Lung (tissue), 12 donors: ENCODE measurements around the gene DICER1. TPM values are rescaled to one million over a fixed set of nuclear protein-coding genes. Genes with fewer than 3 reads are reported as not detected.

Experiments
- ATAC-seq: fragments of 200-7000 bp; cut with Tn5 transposase; one replicate; pipeline ENCODE4 v1.9.1; 2020; ENCODE audit warnings: moderate number of reproducible peaks; ENCODE audit not compliant: insufficient read depth, low FRiP score
- DNase-seq, 3 donors: peaks; one replicate each; pipeline ENCODE4 v3.0.0-alpha.2; 2013 to 2017
- H3K27ac ChIP-seq, 2 donors: one replicate each; pipeline ENCODE4 v1.5.1; 2013; ENCODE audit warnings: mild to moderate bottlenecking in 2 of 2, moderate library complexity in 2 of 2, control low read depth in 1 of 2, inconsistent platforms in 1 of 2, low read depth in 1 of 2, low read length in 1 of 2
- H3K27me3 ChIP-seq, 3 donors: one replicate each; pipeline ENCODE4 v1.5.1; 2013; ENCODE audit warnings: low read length in 2 of 3; ENCODE audit not compliant: control insufficient read depth in 3 of 3, insufficient read depth in 3 of 3
- H3K36me3 ChIP-seq, 4 donors: one replicate each; pipeline ENCODE4 v1.5.1; 2013; ENCODE audit warnings: low read length in 4 of 4, mild to moderate bottlenecking in 1 of 4, moderate library complexity in 1 of 4; ENCODE audit not compliant: control insufficient read depth in 4 of 4, insufficient read depth in 4 of 4
- H3K4me1 ChIP-seq, 5 donors: one replicate each; pipeline ENCODE4 v1.5.1; 2013; ENCODE audit warnings: low read length in 5 of 5, mild to moderate bottlenecking in 2 of 5, moderate library complexity in 1 of 5; ENCODE audit not compliant: control insufficient read depth in 5 of 5, insufficient read depth in 5 of 5
- H3K4me3 ChIP-seq: one replicate; pipeline ENCODE4 v1.5.1; 2013; ENCODE audit warnings: mild to moderate bottlenecking, control low read depth, moderate library complexity
- H3K9ac ChIP-seq, 2 donors: one replicate each; pipeline ENCODE4 v1.5.1; 2013; ENCODE audit warnings: low read length in 2 of 2, control low read depth in 1 of 2; ENCODE audit not compliant: insufficient read depth in 1 of 2
- H3K9me3 ChIP-seq, 4 donors: one replicate each; pipeline ENCODE4 v1.5.1; 2013; ENCODE audit warnings: low read length in 3 of 4, mild to moderate bottlenecking in 1 of 4, moderate library complexity in 1 of 4; ENCODE audit not compliant: control insufficient read depth in 4 of 4, insufficient read depth in 3 of 4
- CTCF ChIP-seq: IDR thresholded peaks from 2 replicates; pipeline ENCODE4 v1.5.1; 2012; ENCODE audit warnings: mild to moderate bottlenecking; ENCODE audit errors: control extremely low read depth, extremely low read depth
- WGBS, 2 donors: extraction: QIAGEN DNeasy Blood & Tissue Kit; methylation state at CpG; one replicate each; pipeline ENCODE4 v1.1.7; 2013; 5-methylcytosine and 5-hydroxymethylcytosine counted together
- polyA plus RNA-seq, 2 donors: library from polyadenylated mRNA; stranded (reverse); fragments of 200-250 nt; gene quantifications; one replicate each; pipeline ENCODE4 v1.2.1, GENCODE V29; 2013
- total RNA-seq, 2 donors: library from RNA; depleted of rRNA in 1 of 2; stranded (reverse); fragments of >200 nt in 1 of 2; gene quantifications; one replicate each; pipeline ENCODE4 v1.2.1, GENCODE V29; 2014 to 2021
- donor health status: control.
- donor health status: control.
- donor health status: Bipolar disorder and iron deficiency.
- donor health status: healthy.
- donor health status: DM: yes; HTN: yes; CAD: no.

The DICER1 gene
- total and polyA plus RNA-seq, 4 donors: 9.1 to 103 (median 44.1) TPM

- Histone ChIP-seq H3K36me3 (peaks cover 28 to 38% (median 32%) of the 10 kb centered on the region in 4 donors), H3K27me3 (no peaks in the 10 kb centered on the region), H3K9ac (no peak overlapping the region), H3K4me1 (peaks cover 0 to 4% (median 0%) of the 10 kb centered on the region in 5 donors), H3K9me3 (no peaks in the 10 kb centered on the region), H3K27ac (no peak overlapping the region), H3K4me3 (no peak overlapping the region)
- no peak for ATAC-seq
- TF ChIP-seq CTCF: no peak
- DNase-seq: no peak
- 91 to 95% methylated on average over 10 of the region's 10 CpGs for WGBS, 2 donors
These were observed 55.3 kb downstream of the DICER1 start for GRCh38 chr14:95101736-95102679.

GRCh38 chr14:95098984-95099599, 58.2 kb downstream of the DICER1 start:
- Histone ChIP-seq H3K4me1 (peaks cover 0 to 4% (median 0%) of the 10 kb centered on the region in 5 donors), H3K36me3 (peaks cover 28 to 49% (median 35%) of the 10 kb centered on the region in 4 donors), H3K27ac (no peak overlapping the region), H3K4me3 (no peak overlapping the region), H3K9ac (no peak overlapping the region), H3K27me3 (no peaks in the 10 kb centered on the region), H3K9me3 (no peaks in the 10 kb centered on the region)
- 40 to 51% methylated on average over 3 of the region's 3 CpGs for WGBS, 2 donors
- peak; percentile 66 for ATAC-seq
- DNase-seq: peak; percentile 55 to 77 (median 74)
- TF ChIP-seq CTCF: no peak

- no peak for ATAC-seq
- 51 to 65% methylated on average over 2 of the region's 2 CpGs for WGBS, 2 donors
These were observed 59.9 kb downstream of the DICER1 start for GRCh38 chr14:95097385-95097784.

More at GRCh38 chr14:95097385-95097784, 59.9 kb downstream of the DICER1 start:
- no peak for TF ChIP-seq CTCF
- no peaks in the 10 kb centered on the region for H3K9me3 ChIP-seq
- H3K9ac ChIP-seq: no peak overlapping the region
- no peaks in the 10 kb centered on the region for H3K27me3 ChIP-seq
- H3K4me3 ChIP-seq: no peak overlapping the region
- peaks cover 0 to 4% (median 0%) of the 10 kb centered on the region in 5 donors for H3K4me1 ChIP-seq
- DNase-seq: peak in 2 of 3 donors; percentile 15 to 32
- H3K27ac ChIP-seq: no peak overlapping the region
- H3K36me3 ChIP-seq: peaks cover 19 to 45% (median 28%) of the 10 kb centered on the region in 4 donors
